ENCODE data around the gene ALOX5AP.
A peak's percentile ranks its signal among the peaks of the same experiment; 100 is the strongest.

ALOX5AP gene

GRCh38 chr13:30697177-30697953, 38.0 kb upstream of the ALOX5AP start:
- H3K79me2 ChIP-seq (ENCODE audit: low read length), result no peaks in the 10 kb centered on the region
- no peaks in the 10 kb centered on the region for H3K36me3 ChIP-seq (replicated peaks; ENCODE audit: low read depth, low read length)
- H3K27ac ChIP-seq (ENCODE audit: low read length), result no peak overlapping the region
- no peaks in the 10 kb centered on the region for H4K20me1 ChIP-seq (ENCODE audit: insufficient read depth, low read length)
- no peak overlapping the region for H3K4me3 ChIP-seq (ENCODE audit: low read length)
- peaks cover 16% of the 10 kb centered on the region for H3K4me1 ChIP-seq (ENCODE audit: low read length)
- H3K27me3 ChIP-seq (ENCODE audit: low read depth, low read length), result peaks cover 85% of the 10 kb centered on the region
- no peak overlapping the region for H2AFZ ChIP-seq (ENCODE audit: low read depth, low read length)
- H3K9ac ChIP-seq (ENCODE audit: low read length), result no peak overlapping the region
- TF ChIP-seq CTCF (IDR thresholded peaks at IDR 0.05; ENCODE audit: low read depth, low read length) (no peak), EZH2phosphoT487 (IDR thresholded peaks at IDR 0.05; ENCODE audit: low read depth) (no peak)
- no peak overlapping the region for H3K4me2 ChIP-seq (ENCODE audit: low read length)
- H3K9me3 ChIP-seq (ENCODE audit: insufficient read depth, low read length), result no peaks in the 10 kb centered on the region

GRCh38 chr13:30697996-30698401, 37.3 kb upstream of the ALOX5AP start:
- Histone ChIP-seq H3K27ac (ENCODE audit: low read length) (no peak overlapping the region), H2AFZ (ENCODE audit: low read depth, low read length) (no peak overlapping the region), H3K9ac (ENCODE audit: low read length) (no peak overlapping the region)

GRCh38 chr13:30698488-30699005, 36.8 kb upstream of the ALOX5AP start:
- no peaks in the 10 kb centered on the region for H4K20me1 ChIP-seq (ENCODE audit: insufficient read depth, low read length)
- no peak overlapping the region for H3K4me2 ChIP-seq (ENCODE audit: low read length)
- H3K9me3 ChIP-seq (ENCODE audit: insufficient read depth, low read length), result no peaks in the 10 kb centered on the region
- H2AFZ ChIP-seq (ENCODE audit: low read depth, low read length), result no peak overlapping the region
- no peaks in the 10 kb centered on the region for H3K79me2 ChIP-seq (ENCODE audit: low read length)
- H3K4me1 ChIP-seq (ENCODE audit: low read length), result peaks cover 16% of the 10 kb centered on the region
- no peaks in the 10 kb centered on the region for H3K36me3 ChIP-seq (replicated peaks; ENCODE audit: low read depth, low read length)
- no peak overlapping the region for H3K27ac ChIP-seq (ENCODE audit: low read length)
- TF ChIP-seq EZH2phosphoT487 (IDR thresholded peaks at IDR 0.05; ENCODE audit: low read depth) (no peak), CTCF (IDR thresholded peaks at IDR 0.05; ENCODE audit: low read depth, low read length) (no peak)
- H3K9ac ChIP-seq (ENCODE audit: low read length), result no peak overlapping the region
- peaks cover 78% of the 10 kb centered on the region for H3K27me3 ChIP-seq (ENCODE audit: low read depth, low read length)
- no peak overlapping the region for H3K4me3 ChIP-seq (ENCODE audit: low read length)

More at GRCh38 chr13:30697996-30698401, 37.3 kb upstream of the ALOX5AP start:
- H3K36me3 ChIP-seq (replicated peaks; ENCODE audit: low read depth, low read length), result no peaks in the 10 kb centered on the region
- H3K79me2 ChIP-seq (ENCODE audit: low read length), result no peaks in the 10 kb centered on the region
- peaks cover 83% of the 10 kb centered on the region for H3K27me3 ChIP-seq (ENCODE audit: low read depth, low read length)
- peaks cover 16% of the 10 kb centered on the region for H3K4me1 ChIP-seq (ENCODE audit: low read length)
- no peak overlapping the region for H3K4me2 ChIP-seq (ENCODE audit: low read length)
- H3K4me3 ChIP-seq (ENCODE audit: low read length), result no peak overlapping the region
- no peaks in the 10 kb centered on the region for H3K9me3 ChIP-seq (ENCODE audit: insufficient read depth, low read length)
- TF ChIP-seq CTCF (IDR thresholded peaks at IDR 0.05; ENCODE audit: low read depth, low read length), result no peak
- no peak for TF ChIP-seq EZH2phosphoT487 (IDR thresholded peaks at IDR 0.05; ENCODE audit: low read depth)
- H4K20me1 ChIP-seq (ENCODE audit: insufficient read depth, low read length), result no peaks in the 10 kb centered on the region

- Histone ChIP-seq H3K36me3 (replicated peaks; ENCODE audit: low read depth, low read length) (no peaks in the 10 kb centered on the region), H3K4me1 (ENCODE audit: low read length) (peaks cover 16% of the 10 kb centered on the region), H3K4me2 (ENCODE audit: low read length) (0 out of 2 replicates have a peak overlapping the region, but pooled peaks have one; percentile 4), H3K9me3 (ENCODE audit: insufficient read depth, low read length) (no peaks in the 10 kb centered on the region), H2AFZ (ENCODE audit: low read depth, low read length) (no peak overlapping the region; the same call in 1 of the 2 replicates), H3K27ac (ENCODE audit: low read length) (no peak overlapping the region), H3K9ac (ENCODE audit: low read length) (no peak overlapping the region), H3K79me2 (ENCODE audit: low read length) (no peaks in the 10 kb centered on the region), H4K20me1 (ENCODE audit: insufficient read depth, low read length) (no peaks in the 10 kb centered on the region), H3K27me3 (ENCODE audit: low read depth, low read length) (peaks cover 72% of the 10 kb centered on the region), H3K4me3 (ENCODE audit: low read length) (no peak overlapping the region)
- no peak for TF ChIP-seq EZH2phosphoT487 (IDR thresholded peaks at IDR 0.05; ENCODE audit: low read depth)
- TF ChIP-seq CTCF (IDR thresholded peaks at IDR 0.05; ENCODE audit: low read depth, low read length), result no peak
These were observed 35.0 kb upstream of the ALOX5AP start for GRCh38 chr13:30700364-30700763.
